Measurements from ENCODE around the gene DTD1. TPM values are rescaled to one million over a fixed set of nuclear protein-coding genes. Genes with fewer than 3 reads are reported as not detected.

Gene DTD1
- total RNA-seq, 5 donors from 2014 or later (not counting 1 experiment from before 2014, with no cell fraction given) = 15.5 to 24.9 (median 22.0) TPM

DNA sequence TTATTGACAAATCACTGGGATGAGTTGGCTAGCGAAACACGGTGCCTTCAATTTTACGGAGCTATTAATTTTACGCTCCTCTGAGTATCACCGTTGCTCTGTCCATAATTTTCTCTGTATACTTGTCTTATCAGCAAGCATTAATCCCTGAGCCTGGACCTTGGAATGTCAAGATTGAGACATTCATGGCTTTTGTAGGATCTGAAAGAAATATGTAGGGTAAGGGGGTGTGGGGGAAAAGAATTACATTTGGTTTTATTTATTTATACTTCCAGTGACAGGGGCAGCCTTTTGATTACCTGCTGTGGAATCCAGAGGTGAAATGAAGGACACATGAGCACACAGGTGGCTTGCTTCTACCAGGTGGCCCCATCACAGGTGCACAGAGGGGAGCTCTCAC is 46.6 kb downstream of the DTD1 start:
- no peaks in the 10 kb centered on the region for H3K9me3 ChIP-seq
- ChIA-PET POLR2A (no interaction called here), CTCF (interaction anchor here in 1 of 2 donors (1.2 kb wide), 1 partner anchor 10 kb away, joined by 4 read pairs; no protein-coding TSS in a partner anchor)
- Mint-ChIP-seq H3K9me3 (no peaks in the 10 kb centered on the region), H3K4me3 (no peak overlapping the region), H3K27ac (no peak overlapping the region), H3K27me3 (no peaks in the 10 kb centered on the region), H3K4me1 (peaks cover 0 to 7% (median 2%) of the 10 kb centered on the region in 3 donors), H3K36me3 (peaks cover 57% of the 10 kb centered on the region)
- no peaks in the 10 kb centered on the region for H3K27me3 ChIP-seq (replicated peaks in 1 of 2; ENCODE audit: control insufficient read depth in 2 of 2, extremely low read depth in 1 of 2, insufficient read depth in 2 of 2, low read length in 1 of 2)
- ATAC-seq (replicated peaks in 1 of 4) (no peak), DNase-seq (no peak)
- 100% methylated on average over 5 of the region's 5 CpGs for WGBS (ENCODE audit: insufficient coverage)
- peaks cover 0 to 11% of the 10 kb centered on the region in 2 donors for H3K36me3 ChIP-seq (ENCODE audit: control insufficient read depth in 2 of 2, extremely low read depth in 1 of 2, insufficient read depth in 1 of 2, low read length in 1 of 2)
- H3K4me1 ChIP-seq (ENCODE audit: control insufficient read depth in 1 of 2, extremely low read depth in 1 of 2, insufficient read depth in 2 of 2, low read length in 2 of 2) = no peaks in the 10 kb centered on the region
- H3K27ac ChIP-seq (ENCODE audit: low read length) = no peak overlapping the region
- H3K4me3 ChIP-seq (ENCODE audit: control insufficient read depth in 1 of 2, extremely low read depth in 1 of 2, low read length in 1 of 2) = no peak overlapping the region

- no peak for DNase-seq
- Mint-ChIP-seq H3K27ac (no peak overlapping the region), H3K9me3 (no peaks in the 10 kb centered on the region), H3K27me3 (no peaks in the 10 kb centered on the region), H3K4me3 (no peak overlapping the region), H3K4me1 (peaks cover 2 to 7% (median 2%) of the 10 kb centered on the region in 3 donors), H3K36me3 (peaks cover 57% of the 10 kb centered on the region)
- Histone ChIP-seq H3K27me3 (replicated peaks in 1 of 2; ENCODE audit: control insufficient read depth in 2 of 2, extremely low read depth in 1 of 2, insufficient read depth in 2 of 2, low read length in 1 of 2) (no peaks in the 10 kb centered on the region), H3K4me3 (ENCODE audit: control insufficient read depth in 1 of 2, extremely low read depth in 1 of 2, low read length in 1 of 2) (no peak overlapping the region), H3K27ac (ENCODE audit: low read length) (no peak overlapping the region), H3K4me1 (ENCODE audit: control insufficient read depth in 1 of 2, extremely low read depth in 1 of 2, insufficient read depth in 2 of 2, low read length in 2 of 2) (no peaks in the 10 kb centered on the region), H3K36me3 (ENCODE audit: control insufficient read depth in 2 of 2, extremely low read depth in 1 of 2, insufficient read depth in 1 of 2, low read length in 1 of 2) (peaks cover 0 to 11% of the 10 kb centered on the region in 2 donors), H3K9me3 (no peaks in the 10 kb centered on the region)
- no peak for ATAC-seq (replicated peaks in 1 of 4)
- POLR2A ChIA-PET = no interaction called here
- CTCF ChIA-PET = interaction anchor here (0.5 to 1.2 kb wide), 2 partner anchors 11 to 688 kb away, joined by 3 to 4 read pairs; no protein-coding TSS in a partner anchor
- WGBS (ENCODE audit: insufficient coverage) = no CpG with 5 or more reads among the region's 1 CpG
Observed at GRCh38 chr20:18635380-18635779, 47.5 kb downstream of the DTD1 start.

- H3K4me1 Mint-ChIP-seq = peaks cover 2 to 13% (median 4%) of the 10 kb centered on the region in 3 donors
- ATAC-seq (replicated peaks in 1 of 4) (no peak), DNase-seq (no peak)
- H3K27ac Mint-ChIP-seq = no peak overlapping the region
- CTCF ChIA-PET = interaction anchor here in 1 of 2 donors (1.2 kb wide), 1 partner anchor 13 kb away, joined by 3 read pairs; no protein-coding TSS in a partner anchor
- H3K36me3 ChIP-seq (ENCODE audit: control insufficient read depth in 2 of 2, extremely low read depth in 1 of 2, insufficient read depth in 1 of 2, low read length in 1 of 2) = peaks cover 0 to 5% of the 10 kb centered on the region in 2 donors
- H3K4me3 Mint-ChIP-seq = no peak overlapping the region
- H3K36me3 Mint-ChIP-seq = peaks cover 53% of the 10 kb centered on the region
- WGBS (ENCODE audit: insufficient coverage) = 73% methylated on average over 3 of the region's 5 CpGs
- H3K27me3 Mint-ChIP-seq = no peaks in the 10 kb centered on the region
- no peaks in the 10 kb centered on the region for H3K9me3 ChIP-seq
- no peak overlapping the region for H3K4me3 ChIP-seq (ENCODE audit: control insufficient read depth in 1 of 2, extremely low read depth in 1 of 2, low read length in 1 of 2)
- no peaks in the 10 kb centered on the region for H3K9me3 Mint-ChIP-seq
- no peaks in the 10 kb centered on the region for H3K27me3 ChIP-seq (replicated peaks in 1 of 2; ENCODE audit: control insufficient read depth in 2 of 2, extremely low read depth in 1 of 2, insufficient read depth in 2 of 2, low read length in 1 of 2)
- POLR2A ChIA-PET = no interaction called here
- no peak overlapping the region for H3K27ac ChIP-seq (ENCODE audit: low read length)
- no peaks in the 10 kb centered on the region for H3K4me1 ChIP-seq (ENCODE audit: control insufficient read depth in 1 of 2, extremely low read depth in 1 of 2, insufficient read depth in 2 of 2, low read length in 2 of 2)
Observed at GRCh38 chr20:18637224-18637623, 49.4 kb downstream of the DTD1 start.

- H3K36me3 Mint-ChIP-seq = peaks cover 55% of the 10 kb centered on the region
- H3K27me3 ChIP-seq (replicated peaks in 1 of 2; ENCODE audit: control insufficient read depth in 2 of 2, extremely low read depth in 1 of 2, insufficient read depth in 2 of 2, low read length in 1 of 2) = no peaks in the 10 kb centered on the region
- peaks cover 0 to 5% of the 10 kb centered on the region in 2 donors for H3K36me3 ChIP-seq (ENCODE audit: control insufficient read depth in 2 of 2, extremely low read depth in 1 of 2, insufficient read depth in 1 of 2, low read length in 1 of 2)
- no CpG with 5 or more reads among the region's 2 CpGs for WGBS (ENCODE audit: insufficient coverage)
- DNase-seq (no peak), ATAC-seq (replicated peaks in 1 of 4) (no peak)
- ChIA-PET POLR2A (interaction anchor here in 1 of 2 donors (0.6 kb wide), 1 partner anchor 33 kb away, joined by 5 read pairs; no protein-coding TSS in a partner anchor), CTCF (no interaction called here)
- no peak overlapping the region for H3K27ac Mint-ChIP-seq
- no peaks in the 10 kb centered on the region for H3K27me3 Mint-ChIP-seq
- H3K4me1 Mint-ChIP-seq = peaks cover 6 to 13% (median 8%) of the 10 kb centered on the region in 3 donors
- H3K27ac ChIP-seq (ENCODE audit: low read length) = no peak overlapping the region
- no peak overlapping the region for H3K4me3 Mint-ChIP-seq
- H3K4me3 ChIP-seq (ENCODE audit: control insufficient read depth in 1 of 2, extremely low read depth in 1 of 2, low read length in 1 of 2) = no peak overlapping the region
- no peaks in the 10 kb centered on the region for H3K4me1 ChIP-seq (ENCODE audit: control insufficient read depth in 1 of 2, extremely low read depth in 1 of 2, insufficient read depth in 2 of 2, low read length in 2 of 2)
- no peaks in the 10 kb centered on the region for H3K9me3 Mint-ChIP-seq
- no peaks in the 10 kb centered on the region for H3K9me3 ChIP-seq
Observed at GRCh38 chr20:18638768-18639167, 50.9 kb downstream of the DTD1 start.

DNA sequence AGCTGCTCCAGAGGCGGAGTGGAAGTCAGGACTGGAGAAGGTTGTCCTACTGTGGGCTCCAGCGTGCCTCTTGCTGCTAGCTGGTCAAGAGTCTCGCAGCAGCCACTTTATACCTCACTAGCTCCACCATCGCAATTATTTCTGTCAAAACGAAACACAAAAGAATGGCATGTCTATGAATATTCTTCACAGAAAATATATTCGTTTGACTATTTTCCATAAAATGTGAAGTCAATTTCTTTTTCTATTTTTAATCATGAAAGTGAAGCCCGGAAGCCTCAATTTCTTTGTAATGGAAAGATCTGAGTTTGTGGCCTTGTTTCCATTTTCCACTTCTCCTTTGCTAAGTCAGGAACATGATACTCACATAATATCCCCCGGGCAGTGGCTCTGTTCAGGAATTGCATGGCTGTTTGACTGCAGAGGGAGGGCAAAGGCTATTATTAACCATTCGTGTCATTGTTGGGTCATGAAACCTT is 51.7 kb downstream of the DTD1 start:
- H3K27me3 Mint-ChIP-seq = no peaks in the 10 kb centered on the region
- ChIA-PET CTCF (interaction anchor here in 1 of 2 donors (0.6 kb wide), 1 partner anchor 990 kb away, joined by 3 read pairs; no protein-coding TSS in a partner anchor), POLR2A (no interaction called here)
- Histone ChIP-seq H3K9me3 (no peaks in the 10 kb centered on the region), H3K27me3 (replicated peaks in 1 of 2; ENCODE audit: control insufficient read depth in 2 of 2, extremely low read depth in 1 of 2, insufficient read depth in 2 of 2, low read length in 1 of 2) (no peaks in the 10 kb centered on the region), H3K4me3 (ENCODE audit: control insufficient read depth in 1 of 2, extremely low read depth in 1 of 2, low read length in 1 of 2) (no peak overlapping the region), H3K27ac (ENCODE audit: low read length) (no peak overlapping the region), H3K36me3 (ENCODE audit: control insufficient read depth in 2 of 2, extremely low read depth in 1 of 2, insufficient read depth in 1 of 2, low read length in 1 of 2) (peaks cover 0 to 5% of the 10 kb centered on the region in 2 donors), H3K4me1 (ENCODE audit: control insufficient read depth in 1 of 2, extremely low read depth in 1 of 2, insufficient read depth in 2 of 2, low read length in 2 of 2) (no peaks in the 10 kb centered on the region)
- ATAC-seq (replicated peaks in 1 of 4) (no peak), DNase-seq (no peak)
- peaks cover 52% of the 10 kb centered on the region for H3K36me3 Mint-ChIP-seq
- 100% methylated on average over 1 of the region's 9 CpGs for WGBS (ENCODE audit: insufficient coverage)
- H3K4me1 Mint-ChIP-seq = peaks cover 6 to 13% (median 8%) of the 10 kb centered on the region in 3 donors
- H3K4me3 Mint-ChIP-seq = no peak overlapping the region
- H3K27ac Mint-ChIP-seq = no peak overlapping the region
- no peaks in the 10 kb centered on the region for H3K9me3 Mint-ChIP-seq

DNA sequence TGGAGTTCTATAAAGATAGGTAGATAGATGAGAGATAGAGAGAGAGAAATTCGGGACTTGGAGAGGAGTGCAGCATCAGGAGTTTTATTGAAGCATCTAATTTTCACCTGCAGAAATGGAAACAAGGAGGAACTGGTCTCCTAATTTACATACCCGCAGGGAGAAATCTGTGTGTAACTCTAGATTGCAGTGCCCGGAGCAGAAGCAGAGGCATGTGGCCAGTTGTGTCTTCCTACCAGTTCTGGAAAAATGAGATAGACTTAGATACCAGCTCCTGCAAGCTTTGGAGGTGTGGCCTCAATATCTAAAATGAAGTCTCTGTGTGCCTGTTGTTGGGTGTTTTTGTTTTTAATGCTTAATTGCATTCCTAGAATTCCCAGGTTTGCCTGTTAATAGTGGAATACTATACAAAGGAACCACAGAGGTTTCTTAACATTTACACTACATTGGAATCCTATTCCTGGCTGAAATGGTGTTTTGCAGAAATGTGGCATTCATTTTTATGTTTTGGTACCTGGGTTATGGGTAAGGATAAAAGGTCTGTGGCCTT is 57.4 kb downstream of the DTD1 start:
- WGBS (ENCODE audit: insufficient coverage) = 64% methylated on average over 2 of the region's 3 CpGs

More for the DNA sequence above, 57.4 kb downstream of the DTD1 start:
- Histone ChIP-seq H3K9me3 (no peaks in the 10 kb centered on the region), H3K36me3 (ENCODE audit: control insufficient read depth in 2 of 2, extremely low read depth in 1 of 2, insufficient read depth in 1 of 2, low read length in 1 of 2) (peaks cover 2 to 4% of the 10 kb centered on the region in 2 donors), H3K27ac (ENCODE audit: low read length) (no peak overlapping the region), H3K4me3 (ENCODE audit: control insufficient read depth in 1 of 2, extremely low read depth in 1 of 2, low read length in 1 of 2) (no peak overlapping the region), H3K4me1 (ENCODE audit: control insufficient read depth in 1 of 2, extremely low read depth in 1 of 2, insufficient read depth in 2 of 2, low read length in 2 of 2) (no peaks in the 10 kb centered on the region), H3K27me3 (replicated peaks in 1 of 2; ENCODE audit: control insufficient read depth in 2 of 2, extremely low read depth in 1 of 2, insufficient read depth in 2 of 2, low read length in 1 of 2) (no peaks in the 10 kb centered on the region)
- no peaks in the 10 kb centered on the region for H3K9me3 Mint-ChIP-seq
- ATAC-seq (replicated peaks in 1 of 4) (no peak), DNase-seq (no peak)
- H3K27ac Mint-ChIP-seq = no peak overlapping the region
- H3K36me3 Mint-ChIP-seq = peaks cover 43% of the 10 kb centered on the region
- H3K4me1 Mint-ChIP-seq = peaks cover 5 to 14% (median 7%) of the 10 kb centered on the region in 3 donors
- ChIA-PET CTCF (no interaction called here), POLR2A (no interaction called here)
- no peak overlapping the region for H3K4me3 Mint-ChIP-seq
- H3K27me3 Mint-ChIP-seq = no peaks in the 10 kb centered on the region

All from T-cell (primary cell).